Transverse colon (tissue), 4 donors: ENCODE measurements around the gene PWP1. TPM values are rescaled to one million over a fixed set of nuclear protein-coding genes. Genes with fewer than 3 reads are reported as not detected.

Experiments used
- DNase-seq: peaks from one replicate; pipeline ENCODE4 v3.0.0-alpha.2; 2019
- H3K27ac ChIP-seq, 4 donors: fragments of 200-600 bp; sonication (generic); 2 replicates each; pipeline ENCODE4 v1.5.1; 2016 to 2018; ENCODE audit warnings: inconsistent platforms in 4 of 4
- H3K27me3 ChIP-seq: fragments of 200-600 bp; sonication (generic); 2 replicates; pipeline ENCODE4 v1.5.1; 2017; ENCODE audit warnings: inconsistent platforms
- H3K36me3 ChIP-seq, 4 donors: fragments of 200-600 bp; sonication (generic); 2 replicates each; pipeline ENCODE4 v1.5.1; 2017 to 2019; ENCODE audit warnings: inconsistent platforms in 4 of 4
- H3K4me1 ChIP-seq, 4 donors: fragments of 200-600 bp; sonication (generic); 2 replicates each; pipeline ENCODE4 v1.5.1; 2017 to 2020; ENCODE audit warnings: inconsistent platforms in 4 of 4
- H3K4me3 ChIP-seq, 4 donors: fragments of 200-600 bp; sonication (generic); 1 replicate in 1 of 4; 2 replicates in 3 of 4; pipeline versions ENCODE4 v1.5.1 to v1.6.1; 2017 to 2019; ENCODE audit warnings: inconsistent platforms in 4 of 4
- H3K9me3 ChIP-seq, 2 donors: fragments of 200-600 bp; sonication (generic); 2 replicates each; pipeline ENCODE4 v1.5.1; 2017 to 2019; ENCODE audit warnings: inconsistent platforms in 2 of 2
- CTCF ChIP-seq, 5 experiments: fragments of 200-600 bp in 3 of 5; fragments of 450-650 bp in 2 of 5; sonication (generic) in 3 of 5; IDR thresholded peaks; 1 replicate in 2 of 5; 2 replicates in 3 of 5; pipeline ENCODE4 v1.5.1; 2016 to 2017; ENCODE audit warnings: antibody characterized with exemption in 5 of 5, inconsistent platforms in 3 of 5, mild to moderate bottlenecking in 2 of 5, moderate library complexity in 1 of 5
- EP300 ChIP-seq: sonication (generic); formaldehyde crosslinking; IDR thresholded peaks from one replicate; pipeline ENCODE4 v1.6.1; 2017; ENCODE audit warnings: antibody characterized with exemption, low read depth
- POLR2A ChIP-seq: fragments of 450-650 bp; IDR thresholded peaks from one replicate; pipeline ENCODE4 v1.6.1; 2016; ENCODE audit warnings: antibody characterized with exemption, mild to moderate bottlenecking, moderate library complexity
- POLR2AphosphoS5 ChIP-seq, 3 donors: sonication (generic); formaldehyde crosslinking; IDR thresholded peaks; one replicate each; pipeline ENCODE4 v1.6.1; 2016; ENCODE audit warnings: antibody characterized with exemption in 3 of 3
- WGBS, 2 donors: methylation state at CpG; one replicate each; pipeline ENCODE4 v1.1.5; 2018; ENCODE audit warnings: low coverage in 1 of 2; 5-methylcytosine and 5-hydroxymethylcytosine counted together
- in situ Hi-C, 4 donors: fragments of 200-750 bp; cut with MboI; loops; one replicate each; pipeline versions ENCODE4 v1.15.0 to v1.15.1; 2017; ENCODE audit warnings: low sequenced_read_pairs in 3 of 4, low pct_ligation_motif_present in 1 of 4, low pct_unique_long_range_greater_than_20kb in 1 of 4
- intact Hi-C: fragments of 100-400 bp; cut with DNase I; formaldehyde crosslinking; loops from one replicate; pipeline ENCODE4 v1.15.1; 2023; ENCODE audit warnings: low total_unique reads
- total RNA-seq, 4 donors: library from RNA; depleted of rRNA; stranded (reverse); fragments of >200 nt; gene quantifications; one replicate each; pipeline ENCODE4 v1.1.0, GENCODE V29; 2016

PWP1 gene
- total RNA-seq, 4 donors from 2014 or later, result 29.9 to 49.7 (median 41.4) TPM

- in situ Hi-C loops (no loop called here), intact Hi-C loops (no loop called here)
- 86 to 100% methylated on average over 2 of the region's 2 CpGs for WGBS, 2 donors
Measured at GRCh38 chr12:107735763-107736162, 50.2 kb downstream of the PWP1 start.

GRCh38 chr12:107736914-107737313, 51.3 kb downstream of the PWP1 start:
- H3K4me1 ChIP-seq, result no peaks in the 10 kb centered on the region
- H3K9me3 ChIP-seq, result no peaks in the 10 kb centered on the region
- in situ Hi-C loops, result no loop called here
- peaks cover 0 to 77% (median 38%) of the 10 kb centered on the region in 4 donors for H3K36me3 ChIP-seq
- no peak for TF ChIP-seq EP300
- TF ChIP-seq POLR2AphosphoS5 (IDR thresholded peaks at IDR 0.05), result no peak
- TF ChIP-seq POLR2A, result no peak
- TF ChIP-seq CTCF (IDR thresholded peaks at IDR 0.05), result no peak
- DNase-seq, result peak; percentile 15
- no peaks in the 10 kb centered on the region for H3K27me3 ChIP-seq
- H3K27ac ChIP-seq, result no peak overlapping the region
- WGBS, 2 donors, result 78 to 86% methylated on average over 4 of the region's 4 CpGs
- no peak overlapping the region for H3K4me3 ChIP-seq
- intact Hi-C loops, result no loop called here

More at GRCh38 chr12:107735763-107736162, 50.2 kb downstream of the PWP1 start:
- Histone ChIP-seq H3K27me3 (no peaks in the 10 kb centered on the region), H3K9me3 (no peaks in the 10 kb centered on the region), H3K27ac (no peak overlapping the region), H3K4me1 (no peaks in the 10 kb centered on the region), H3K36me3 (peaks cover 0 to 65% (median 32%) of the 10 kb centered on the region in 4 donors), H3K4me3 (no peak overlapping the region)
- no peak for TF ChIP-seq EP300
- no peak for TF ChIP-seq CTCF (IDR thresholded peaks at IDR 0.05)
- no peak for TF ChIP-seq POLR2A
- no peak for TF ChIP-seq POLR2AphosphoS5 (IDR thresholded peaks at IDR 0.05)
- DNase-seq, result no peak

- in situ Hi-C loops, result no loop called here
- 76 to 78% methylated on average over 6 of the region's 6 CpGs for WGBS, 2 donors
- peaks cover 0 to 82% (median 32%) of the 10 kb centered on the region in 4 donors for H3K36me3 ChIP-seq
Measured at GRCh38 chr12:107748472-107748871, 62.9 kb downstream of the PWP1 start.

GRCh38 chr12:107749083-107749482, 63.5 kb downstream of the PWP1 start:
- no peaks in the 10 kb centered on the region for H3K27me3 ChIP-seq
- in situ Hi-C loops, result no loop called here
- intact Hi-C loops, result no loop called here

More at GRCh38 chr12:107748472-107748871, 62.9 kb downstream of the PWP1 start:
- Histone ChIP-seq H3K4me1 (peaks cover 0 to 6% (median 1%) of the 10 kb centered on the region in 4 donors), H3K9me3 (no peaks in the 10 kb centered on the region), H3K27ac (no peak overlapping the region), H3K4me3 (no peak overlapping the region), H3K27me3 (no peaks in the 10 kb centered on the region)
- intact Hi-C loops, result no loop called here
- TF ChIP-seq POLR2A (no peak), EP300 (no peak), CTCF (IDR thresholded peaks at IDR 0.05) (no peak), POLR2AphosphoS5 (IDR thresholded peaks at IDR 0.05) (no peak)
- DNase-seq, result no peak

More at GRCh38 chr12:107749083-107749482, 63.5 kb downstream of the PWP1 start:
- Histone ChIP-seq H3K36me3 (peaks cover 0 to 81% (median 33%) of the 10 kb centered on the region in 4 donors), H3K4me1 (peaks cover 0 to 6% (median 1%) of the 10 kb centered on the region in 4 donors), H3K27ac (no peak overlapping the region), H3K4me3 (no peak overlapping the region), H3K9me3 (no peaks in the 10 kb centered on the region)
- no peak for TF ChIP-seq EP300
- TF ChIP-seq POLR2A, result no peak
- TF ChIP-seq CTCF (IDR thresholded peaks at IDR 0.05), result no peak
- no peak for TF ChIP-seq POLR2AphosphoS5 (IDR thresholded peaks at IDR 0.05)
- 91 to 94% methylated on average over 1 of the region's 1 CpG for WGBS, 2 donors
- no peak for DNase-seq
